H54 (cell line): ENCODE data around the gene RNF121.

ENCODE experiments used
- DNase-seq: peaks from one replicate; pipeline ENCODE4 v3.0.0; 2011; ENCODE audit warnings: low spot score, mixed read lengths; ENCODE audit not compliant: insufficient read length
- FAIRE-seq: peaks from 3 replicates; lab custom pipeline; 2011; peaks lifted over from hg19 to GRCh38; lab: Jason Lieb, UNC
- POLR2A ChIP-seq: IDR thresholded peaks from 2 replicates; pipeline ENCODE4 v1.6.1; 2011; ENCODE audit warnings: low read depth, mild to moderate bottlenecking, low read length

Gene RNF121

GRCh38 chr11:71948314-71949027 is 19.6 kb downstream of the RNF121 start:
- TF ChIP-seq POLR2A: no peak
- FAIRE-seq: no peak
- no peak for DNase-seq

GRCh38 chr11:71949034-71949433 is 20.2 kb downstream of the RNF121 start:
- FAIRE-seq: no peak
- DNase-seq: no peak
- TF ChIP-seq POLR2A: no peak

GRCh38 chr11:71951741-71952310 is 23.0 kb downstream of the RNF121 start:
- no peak for TF ChIP-seq POLR2A
- no peak for FAIRE-seq
- DNase-seq: no peak

- no peak for TF ChIP-seq POLR2A
- FAIRE-seq (no peak), DNase-seq (no peak)
Measured at GRCh38 chr11:71955898-71956456, 27.1 kb downstream of the RNF121 start.

GRCh38 chr11:71962428-71963038 is 33.7 kb downstream of the RNF121 start:
- no peak for TF ChIP-seq POLR2A
- FAIRE-seq: no peak
- no peak for DNase-seq

- no peak for DNase-seq
- no peak for FAIRE-seq
- no peak for TF ChIP-seq POLR2A
Measured at GRCh38 chr11:71963468-71963867, 34.6 kb downstream of the RNF121 start.

GRCh38 chr11:71964641-71965040 is 35.8 kb downstream of the RNF121 start:
- TF ChIP-seq POLR2A: no peak
- DNase-seq: no peak
- no peak for FAIRE-seq

- TF ChIP-seq POLR2A: no peak
- FAIRE-seq (no peak), DNase-seq (no peak)
Measured at GRCh38 chr11:71971680-71972079, 42.8 kb downstream of the RNF121 start.

GRCh38 chr11:71976551-71976950 is 47.7 kb downstream of the RNF121 start:
- no peak for TF ChIP-seq POLR2A
- DNase-seq: no peak
- FAIRE-seq: no peak

- no peak for FAIRE-seq
- DNase-seq: no peak
- TF ChIP-seq POLR2A: no peak
Measured at GRCh38 chr11:71977090-71977489, 48.2 kb downstream of the RNF121 start.

- no peak for TF ChIP-seq POLR2A
- FAIRE-seq: no peak
- no peak for DNase-seq
Measured at GRCh38 chr11:71977743-71978418, 49.0 kb downstream of the RNF121 start.

- no peak for TF ChIP-seq POLR2A
- DNase-seq: no peak
- FAIRE-seq: no peak
Measured at GRCh38 chr11:71979094-71979493, 50.2 kb downstream of the RNF121 start.

GRCh38 chr11:71979602-71980001 is 50.8 kb downstream of the RNF121 start:
- no peak for FAIRE-seq
- DNase-seq: no peak
- TF ChIP-seq POLR2A: no peak

- DNase-seq: no peak
- FAIRE-seq: no peak
- TF ChIP-seq POLR2A: no peak
Measured at GRCh38 chr11:71986131-71986530, 57.3 kb downstream of the RNF121 start.
